Natural killer cell (primary cell): ENCODE data around the gene SLIT1. TPM values are rescaled to one million over a fixed set of nuclear protein-coding genes. Genes with fewer than 3 reads are reported as not detected.

Source experiments
- ATAC-seq, 3 donors: fragments of 150-1000 bp in 2 of 3; fragments of 200-7000 bp in 1 of 3; cut with Tn5 transposase; 1 replicate in 1 of 3; 2 replicates in 2 of 3; pipeline ENCODE4 v1.10.0; 2021; ENCODE audit warnings: mild to moderate bottlenecking in 2 of 3, moderate library complexity in 2 of 3
- DNase-seq, 2 donors: peaks; one replicate each; pipeline versions ENCODE4 v3.0.0 to v3.0.0-alpha.2; 2013 to 2021; ENCODE audit warnings: mixed read lengths in 1 of 2
- H3K27ac ChIP-seq: one replicate; pipeline ENCODE4 v1.5.1; 2013; ENCODE audit warnings: mild to moderate bottlenecking, low read length
- H3K27me3 ChIP-seq: one replicate; pipeline ENCODE4 v1.6.1; 2013; ENCODE audit warnings: low read length; ENCODE audit not compliant: control insufficient read depth, insufficient read depth
- H3K36me3 ChIP-seq: one replicate; pipeline ENCODE4 v1.6.1; 2013; ENCODE audit warnings: low read length; ENCODE audit not compliant: control insufficient read depth, insufficient read depth
- H3K4me1 ChIP-seq: one replicate; pipeline ENCODE4 v1.6.1; 2013; ENCODE audit warnings: low read length; ENCODE audit not compliant: control insufficient read depth, insufficient read depth
- H3K4me3 ChIP-seq: one replicate; pipeline ENCODE4 v1.5.1; 2013; ENCODE audit warnings: low read length
- H3K9me3 ChIP-seq: one replicate; pipeline ENCODE4 v1.6.1; 2013; ENCODE audit warnings: low read length; ENCODE audit not compliant: control insufficient read depth, insufficient read depth
- H3K27ac Mint-ChIP-seq, 2 donors: one replicate each; pipeline ENCODE4 v1.8.0; 2022; ENCODE audit warnings: mild to moderate bottlenecking in 2 of 2, mixed read lengths in 2 of 2, moderate library complexity in 1 of 2
- H3K27me3 Mint-ChIP-seq, 2 donors: one replicate each; pipeline ENCODE4 v1.8.0; 2022; ENCODE audit warnings: low read depth in 2 of 2, mixed read lengths in 2 of 2
- H3K36me3 Mint-ChIP-seq: one replicate; pipeline ENCODE4 v1.8.0; 2022; ENCODE audit warnings: mixed read lengths
- H3K4me1 Mint-ChIP-seq, 2 donors: one replicate each; pipeline ENCODE4 v1.8.0; 2022; ENCODE audit warnings: mixed read lengths in 2 of 2
- H3K4me3 Mint-ChIP-seq: one replicate; pipeline ENCODE4 v1.8.0; 2022; ENCODE audit warnings: mild to moderate bottlenecking, moderate library complexity, mixed read lengths
- H3K9me3 Mint-ChIP-seq, 2 donors: one replicate each; pipeline ENCODE4 v1.8.0; 2022; ENCODE audit warnings: mixed read lengths in 2 of 2
- WGBS: methylation state at CpG from one replicate; pipeline ENCODE4 v1.1.7; 2013; ENCODE audit warnings: missing lambda C conversion rate; ENCODE audit not compliant: insufficient coverage; 5-methylcytosine and 5-hydroxymethylcytosine counted together
- intact Hi-C: fragments of 100-400 bp; cut with micrococcal nuclease; formaldehyde crosslinking; loops from one replicate; pipeline ENCODE4 v1.14.2; 2022
- total RNA-seq, 4 donors: library from RNA; stranded (reverse); fragments of 120-200 nt in 1 of 4; gene quantifications; one replicate each; pipeline versions ENCODE4 v1.2.3 to v1.2.4, GENCODE V29; 2013 to 2022
- TF ChIP-seq, protein P1 (sequence below): fragments of 200-600 bp; IDR thresholded peaks from one replicate; pipeline ENCODE4 v1.8.0; 2022; ENCODE audit warnings: antibody characterized with exemption

SLIT1 gene
- total RNA-seq, 3 donors from 2014 or later (not counting 1 experiment from before 2014, with no cell fraction given) = 0.28 to 1.5 (median 1.1) TPM

DNA sequence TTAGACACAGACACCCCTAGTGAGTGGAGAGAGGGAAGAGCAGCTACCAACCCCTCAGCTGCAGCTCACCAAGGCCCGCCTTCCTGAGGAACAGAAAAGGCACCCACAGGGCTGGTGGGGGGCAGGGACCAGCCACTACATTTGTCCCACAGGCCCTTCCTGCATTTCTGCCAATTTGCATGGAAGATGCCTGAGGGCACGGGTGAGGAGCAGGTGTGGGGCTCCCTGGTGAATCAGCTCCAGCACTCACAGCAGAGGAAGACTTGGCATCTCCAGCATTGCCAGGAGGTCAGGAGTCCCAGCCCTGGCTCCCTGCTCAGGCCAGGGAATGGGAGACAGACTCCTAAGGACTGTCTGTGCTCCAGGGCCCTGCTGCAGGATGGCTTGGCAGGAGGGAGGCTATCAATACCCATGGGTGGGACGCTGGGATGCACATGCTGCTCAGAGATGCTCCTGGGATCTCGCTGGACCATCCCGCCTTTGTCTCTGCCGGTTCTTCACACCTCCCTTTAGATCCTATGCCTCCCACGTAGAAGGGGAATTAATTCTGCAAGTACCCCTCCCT, 109.7 kb downstream of the SLIT1 start:
- no peak overlapping the region for H3K4me3 Mint-ChIP-seq
- no peaks in the 10 kb centered on the region for H3K4me1 ChIP-seq
- peaks cover 0 to 5% of the 10 kb centered on the region in 2 donors for H3K4me1 Mint-ChIP-seq
- H3K9me3 Mint-ChIP-seq = no peaks in the 10 kb centered on the region
- H3K27me3 Mint-ChIP-seq = peaks cover 30 to 33% of the 10 kb centered on the region in 2 donors
- intact Hi-C loops = no loop called here
- DNase-seq = no peak
- no peak for ATAC-seq
- no peak overlapping the region for H3K27ac Mint-ChIP-seq
- no peaks in the 10 kb centered on the region for H3K36me3 ChIP-seq
- no peaks in the 10 kb centered on the region for H3K36me3 Mint-ChIP-seq
- H3K27me3 ChIP-seq = peaks cover 5% of the 10 kb centered on the region
- H3K9me3 ChIP-seq = no peaks in the 10 kb centered on the region
- H3K27ac ChIP-seq = no peak overlapping the region
- TF ChIP-seq, protein P1, sequence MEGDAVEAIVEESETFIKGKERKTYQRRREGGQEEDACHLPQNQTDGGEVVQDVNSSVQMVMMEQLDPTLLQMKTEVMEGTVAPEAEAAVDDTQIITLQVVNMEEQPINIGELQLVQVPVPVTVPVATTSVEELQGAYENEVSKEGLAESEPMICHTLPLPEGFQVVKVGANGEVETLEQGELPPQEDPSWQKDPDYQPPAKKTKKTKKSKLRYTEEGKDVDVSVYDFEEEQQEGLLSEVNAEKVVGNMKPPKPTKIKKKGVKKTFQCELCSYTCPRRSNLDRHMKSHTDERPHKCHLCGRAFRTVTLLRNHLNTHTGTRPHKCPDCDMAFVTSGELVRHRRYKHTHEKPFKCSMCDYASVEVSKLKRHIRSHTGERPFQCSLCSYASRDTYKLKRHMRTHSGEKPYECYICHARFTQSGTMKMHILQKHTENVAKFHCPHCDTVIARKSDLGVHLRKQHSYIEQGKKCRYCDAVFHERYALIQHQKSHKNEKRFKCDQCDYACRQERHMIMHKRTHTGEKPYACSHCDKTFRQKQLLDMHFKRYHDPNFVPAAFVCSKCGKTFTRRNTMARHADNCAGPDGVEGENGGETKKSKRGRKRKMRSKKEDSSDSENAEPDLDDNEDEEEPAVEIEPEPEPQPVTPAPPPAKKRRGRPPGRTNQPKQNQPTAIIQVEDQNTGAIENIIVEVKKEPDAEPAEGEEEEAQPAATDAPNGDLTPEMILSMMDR = no peak
- H3K4me3 ChIP-seq = no peak overlapping the region
- 72% methylated on average over 7 of the region's 7 CpGs for WGBS

DNA sequence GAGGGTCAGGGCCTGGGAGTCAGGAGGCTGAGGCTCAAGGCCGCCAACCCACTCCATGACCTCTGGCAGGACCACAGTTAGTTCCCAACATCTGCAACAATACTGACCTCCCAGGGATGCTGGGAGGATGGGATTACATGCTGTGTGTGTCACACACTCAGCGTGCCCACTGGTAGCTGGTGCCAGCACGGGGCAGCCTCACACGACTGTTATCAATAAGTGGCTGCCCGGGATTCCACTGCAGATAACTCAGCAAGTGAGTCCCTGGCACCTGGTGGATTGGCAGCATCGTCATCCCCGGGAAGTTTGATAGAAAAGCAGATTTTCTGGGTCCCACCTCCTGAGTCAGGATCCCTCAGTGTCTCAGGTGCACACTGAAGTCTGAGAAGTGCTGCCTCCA, 110.3 kb downstream of the SLIT1 start:
- Histone ChIP-seq H3K27me3 (peaks cover 5% of the 10 kb centered on the region), H3K36me3 (no peaks in the 10 kb centered on the region), H3K4me3 (no peak overlapping the region), H3K27ac (no peak overlapping the region), H3K4me1 (no peaks in the 10 kb centered on the region), H3K9me3 (no peaks in the 10 kb centered on the region)
- Mint-ChIP-seq H3K27me3 (peaks cover 29 to 31% of the 10 kb centered on the region in 2 donors), H3K4me3 (no peak overlapping the region), H3K36me3 (no peaks in the 10 kb centered on the region), H3K9me3 (no peaks in the 10 kb centered on the region), H3K4me1 (peaks cover 0 to 5% of the 10 kb centered on the region in 2 donors), H3K27ac (no peak overlapping the region)
- TF ChIP-seq, protein P1 = no peak
- 80% methylated on average over 7 of the region's 7 CpGs for WGBS
- intact Hi-C loops = no loop called here
- DNase-seq (no peak), ATAC-seq (no peak)

- Histone ChIP-seq H3K27ac (no peak overlapping the region), H3K9me3 (no peaks in the 10 kb centered on the region), H3K4me1 (no peaks in the 10 kb centered on the region), H3K4me3 (no peak overlapping the region), H3K36me3 (no peaks in the 10 kb centered on the region), H3K27me3 (peaks cover 5% of the 10 kb centered on the region)
- WGBS = 81% methylated on average over 15 of the region's 15 CpGs
- ATAC-seq = no peak
- Mint-ChIP-seq H3K27ac (no peak overlapping the region), H3K27me3 (peaks cover 24 to 26% of the 10 kb centered on the region in 2 donors), H3K4me1 (peaks cover 0 to 5% of the 10 kb centered on the region in 2 donors), H3K4me3 (no peak overlapping the region), H3K9me3 (no peaks in the 10 kb centered on the region), H3K36me3 (no peaks in the 10 kb centered on the region)
- TF ChIP-seq, protein P1 = no peak
- intact Hi-C loops = no loop called here
- DNase-seq = no peak
Observed at GRCh38 chr10:97074256-97075145, 111.3 kb downstream of the SLIT1 start.
